Panc1 (cell line): ENCODE results near the gene PYGM.

ENCODE experiments used
- CTCF ChIP-seq: fragments of 450-650 bp; IDR thresholded peaks from 2 replicates; pipeline ENCODE4 v1.5.1; 2017; ENCODE audit warnings: mild to moderate bottlenecking
- POLR2AphosphoS5 ChIP-seq: IDR thresholded peaks from 2 replicates; pipeline ENCODE4 v1.6.1; 2012; ENCODE audit warnings: mild to moderate bottlenecking, low read depth, low read length, moderate library complexity
- SIN3A ChIP-seq: IDR thresholded peaks from 2 replicates; pipeline ENCODE4 v1.6.1; 2012; ENCODE audit warnings: low read depth, mild to moderate bottlenecking, low read length, moderate library complexity, borderline replicate concordance; ENCODE audit not compliant: insufficient read depth
- TCF7L2 ChIP-seq: IDR thresholded peaks from 2 replicates; pipeline ENCODE4 v1.6.1; 2011; ENCODE audit warnings: mild to moderate bottlenecking, low read depth, low read length, inconsistent platforms
- TF ChIP-seq, protein P1 (sequence below), 2 experiments: IDR thresholded peaks; 2 replicates each; pipeline ENCODE4 v1.6.1; 2011 to 2012; ENCODE audit warnings: low read depth in 2 of 2, control low read depth in 1 of 2, low read length in 1 of 2, mild to moderate bottlenecking in 1 of 2, moderate library complexity in 1 of 2; ENCODE audit not compliant: insufficient read depth in 1 of 2

GRCh38 chr11:64776875-64777274, 17.1 kb upstream of the PYGM start:
- TF ChIP-seq TCF7L2 (no peak), CTCF (no peak), SIN3A (no peak), POLR2AphosphoS5 (no peak)
- TF ChIP-seq, protein P1, sequence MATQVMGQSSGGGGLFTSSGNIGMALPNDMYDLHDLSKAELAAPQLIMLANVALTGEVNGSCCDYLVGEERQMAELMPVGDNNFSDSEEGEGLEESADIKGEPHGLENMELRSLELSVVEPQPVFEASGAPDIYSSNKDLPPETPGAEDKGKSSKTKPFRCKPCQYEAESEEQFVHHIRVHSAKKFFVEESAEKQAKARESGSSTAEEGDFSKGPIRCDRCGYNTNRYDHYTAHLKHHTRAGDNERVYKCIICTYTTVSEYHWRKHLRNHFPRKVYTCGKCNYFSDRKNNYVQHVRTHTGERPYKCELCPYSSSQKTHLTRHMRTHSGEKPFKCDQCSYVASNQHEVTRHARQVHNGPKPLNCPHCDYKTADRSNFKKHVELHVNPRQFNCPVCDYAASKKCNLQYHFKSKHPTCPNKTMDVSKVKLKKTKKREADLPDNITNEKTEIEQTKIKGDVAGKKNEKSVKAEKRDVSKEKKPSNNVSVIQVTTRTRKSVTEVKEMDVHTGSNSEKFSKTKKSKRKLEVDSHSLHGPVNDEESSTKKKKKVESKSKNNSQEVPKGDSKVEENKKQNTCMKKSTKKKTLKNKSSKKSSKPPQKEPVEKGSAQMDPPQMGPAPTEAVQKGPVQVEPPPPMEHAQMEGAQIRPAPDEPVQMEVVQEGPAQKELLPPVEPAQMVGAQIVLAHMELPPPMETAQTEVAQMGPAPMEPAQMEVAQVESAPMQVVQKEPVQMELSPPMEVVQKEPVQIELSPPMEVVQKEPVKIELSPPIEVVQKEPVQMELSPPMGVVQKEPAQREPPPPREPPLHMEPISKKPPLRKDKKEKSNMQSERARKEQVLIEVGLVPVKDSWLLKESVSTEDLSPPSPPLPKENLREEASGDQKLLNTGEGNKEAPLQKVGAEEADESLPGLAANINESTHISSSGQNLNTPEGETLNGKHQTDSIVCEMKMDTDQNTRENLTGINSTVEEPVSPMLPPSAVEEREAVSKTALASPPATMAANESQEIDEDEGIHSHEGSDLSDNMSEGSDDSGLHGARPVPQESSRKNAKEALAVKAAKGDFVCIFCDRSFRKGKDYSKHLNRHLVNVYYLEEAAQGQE (IDR thresholded peaks at IDR 0.05; ENCODE audit: insufficient read depth in 1 of 2, low read depth in 2 of 2, low read length in 1 of 2) = no peak
